K562 (cell line): ENCODE results near the gene ABCC12. TPM values are rescaled to one million over a fixed set of nuclear protein-coding genes. Genes with fewer than 3 reads are reported as not detected.

Experiments used
- ATAC-seq: fragments of 200-7000 bp; cut with Tn5 transposase; 3 replicates; pipeline ENCODE4 v1.9.1; 2020; ENCODE audit warnings: moderate library complexity
- BruUV-seq: library from RNA; stranded (reverse); fragments of 400-500 nt; replicated peaks from 2 replicates; lab custom pipeline; 2021; lab: Mats Ljungman, UMichigan
- CTCF ChIA-PET: fragments of 300-600 bp; formaldehyde crosslinking; extraction: SDS; loops from one replicate; lab custom pipeline; 2021; ENCODE audit warnings: low intra/inter-chr PET ratio; lab: Yijun Ruan, JAX
- POLR2A ChIA-PET: fragments of 300-600, 350-650 bp; sonication (Branson Sonifier 250); formaldehyde crosslinking; extraction: SDS; loops from one replicate; lab custom pipeline; 2021; ENCODE audit warnings: antibody characterized with exemption, inconsistent platforms; lab: Yijun Ruan, JAX
- DNase-seq, 4 experiments: peaks; one replicate each; pipeline versions ENCODE4 v3.0.0 to v3.0.0-alpha.2; 2011 to 2018; ENCODE audit warnings: low spot score in 3 of 4, mixed read lengths in 3 of 4; ENCODE audit errors: extremely low read depth in 1 of 4
- FAIRE-seq: peaks from 2 replicates; lab custom pipeline; 2011; peaks lifted over from hg19 to GRCh38; lab: Jason Lieb, UNC
- H2AFZ ChIP-seq: 2 replicates; pipeline ENCODE4 v1.6.0; 2011; ENCODE audit warnings: low read depth, low read length, control low read depth, inconsistent platforms
- H3K27ac ChIP-seq: fragments of 200-600 bp; 3 replicates; pipeline ENCODE4 v1.8.0; 2011; ENCODE audit warnings: low read depth, mild to moderate bottlenecking, control low read depth, inconsistent platforms, low read length, moderate library complexity, mixed read lengths; ENCODE audit errors: extremely low read depth
- H3K27me3 ChIP-seq, 2 experiments: fragments of 300-600 bp in 1 of 2; 2 replicates in 1 of 2; 3 replicates in 1 of 2; pipeline versions ENCODE4 v1.6.0 to v1.8.0; 2011; ENCODE audit warnings: inconsistent platforms in 2 of 2, low read length in 2 of 2, mild to moderate bottlenecking in 1 of 2, mixed read lengths in 1 of 2, moderate library complexity in 1 of 2; ENCODE audit not compliant: control insufficient read depth in 2 of 2, insufficient read depth in 2 of 2
- H3K36me3 ChIP-seq: fragments of 300-600 bp; 3 replicates; pipeline ENCODE4 v1.8.0; 2011; ENCODE audit warnings: mild to moderate bottlenecking, low read length, inconsistent platforms; ENCODE audit not compliant: control insufficient read depth, insufficient read depth
- H3K4me1 ChIP-seq, 2 experiments: fragments of 200-600 bp in 1 of 2; replicated peaks in 1 of 2; 2 replicates in 1 of 2; 3 replicates in 1 of 2; pipeline versions ENCODE4 v1.5.1 to v1.8.0; 2011; ENCODE audit warnings: inconsistent platforms in 2 of 2, low read length in 2 of 2, mild to moderate bottlenecking in 1 of 2, mixed read lengths in 1 of 2, moderate library complexity in 1 of 2; ENCODE audit not compliant: control insufficient read depth in 2 of 2, insufficient read depth in 2 of 2
- H3K4me2 ChIP-seq: 2 replicates; pipeline ENCODE4 v1.6.1; 2011; ENCODE audit warnings: low read length, control low read depth, inconsistent platforms, mixed read lengths; ENCODE audit not compliant: insufficient read depth
- H3K4me3 ChIP-seq: fragments of 200-600 bp; sonication (generic), shearing (Covaris generic); 2 replicates; pipeline ENCODE4 v1.5.1; 2016; ENCODE audit warnings: control low read depth, inconsistent platforms
- H3K79me2 ChIP-seq: fragments of 200-600 bp; 3 replicates; pipeline ENCODE4 v1.8.0; 2011; ENCODE audit warnings: low read length, inconsistent platforms; ENCODE audit not compliant: control insufficient read depth, insufficient read depth
- H3K9ac ChIP-seq, 2 experiments: 2 replicates each; pipeline versions ENCODE4 v1.6.0 to v1.6.1; 2011; ENCODE audit warnings: low read depth in 2 of 2, low read length in 2 of 2, control low read depth in 1 of 2, inconsistent platforms in 1 of 2, mild to moderate bottlenecking in 1 of 2, mixed read lengths in 1 of 2; ENCODE audit not compliant: insufficient read depth in 1 of 2
- H3K9me1 ChIP-seq: one replicate; pipeline ENCODE4 v1.6.0; 2011; ENCODE audit warnings: inconsistent platforms, mild to moderate bottlenecking, low read length, moderate library complexity; ENCODE audit not compliant: control insufficient read depth, insufficient read depth
- H3K9me3 ChIP-seq: replicated peaks from 2 replicates; pipeline ENCODE4 v1.5.1; 2011; ENCODE audit warnings: low read depth, low read length, inconsistent platforms; ENCODE audit not compliant: control insufficient read depth, insufficient read depth
- H4K20me1 ChIP-seq: replicated peaks from 2 replicates; pipeline ENCODE4 v1.6.1; 2011; ENCODE audit warnings: low read length, inconsistent platforms, mixed read lengths; ENCODE audit not compliant: control insufficient read depth, insufficient read depth
- ARNT ChIP-seq, 2 experiments: fragments of 450-650 bp; IDR thresholded peaks; 2 replicates each; pipeline ENCODE4 v1.6.1; 2016; ENCODE audit warnings: mild to moderate bottlenecking in 1 of 2
- PHF20 ChIP-seq: fragments of 450-650 bp; IDR thresholded peaks from 2 replicates; pipeline ENCODE4 v1.6.1; 2018; ENCODE audit not compliant: partially characterized antibody
- WGBS: fragments of 100-300 bp; shearing (Covaris generic); methylation state at CpG from one replicate; pipeline ENCODE4 v1.1.6; 2016; ENCODE audit warnings: low coverage, mixed read lengths; ENCODE audit not compliant: insufficient coverage; ENCODE audit errors: missing lambda C conversion rate; 5-methylcytosine and 5-hydroxymethylcytosine counted together
- in situ Hi-C: fragments of 300-500 bp; cut with MboI; formaldehyde crosslinking; loops from 4 replicates; pipeline ENCODE4 v1.15.0; 2018; ENCODE audit warnings: inconsistent platforms, mixed read lengths
- intact Hi-C: fragments of 100-400 bp; cut with micrococcal nuclease; formaldehyde crosslinking; loops from 2 replicates; pipeline ENCODE4 v1.14.2; 2022
- polyA plus RNA-seq, 8 experiments: library from polyadenylated mRNA; depleted of rRNA in 4 of 8; stranded (reverse) in 5 of 8; unstranded in 3 of 8; fragments of >200 nt; fragmentation: Nextera tagmentation in 2 of 8; fragmentation: Illumina TruSeq in 1 of 8; extraction: Ambion mirVana in 2 of 8; extraction: Trizol in 1 of 8; gene quantifications; 2 replicates each; pipeline versions ENCODE4 v1.2.1 to v1.2.3, GENCODE V29; 2011 to 2014; ENCODE audit warnings: inconsistent platforms in 1 of 8, missing spikeins in 1 of 8
- total RNA-seq, 7 experiments: library from RNA; depleted of rRNA in 6 of 7; stranded (reverse); fragments of >200 nt in 6 of 7; fragmentation: Illumina TruSeq in 2 of 7; extraction: Trizol in 2 of 7; gene quantifications; 2 replicates each; pipeline versions ENCODE4 v1.2.1 to v1.2.3, GENCODE V29; 2011 to 2021; ENCODE audit warnings: low replicate concordance in 1 of 7
- TF ChIP-seq, protein P1 (sequence below): sonication (generic); formaldehyde crosslinking; IDR thresholded peaks from 2 replicates; pipeline ENCODE4 v1.8.0; 2023; ENCODE audit warnings: missing genetic modification reagents, mild to moderate bottlenecking, borderline replicate concordance
- TF ChIP-seq, protein P2 (sequence below): fragments of 250-450 bp; sonication (Bioruptor Pico); IDR thresholded peaks from 2 replicates; pipeline ENCODE4 v1.4.0; 2020

ABCC12 gene
- total and polyA plus RNA-seq, 9 of the 15 experiments (the other 6 are each of a cell fraction or from before 2014, with no cell fraction given) = not detected

DNA sequence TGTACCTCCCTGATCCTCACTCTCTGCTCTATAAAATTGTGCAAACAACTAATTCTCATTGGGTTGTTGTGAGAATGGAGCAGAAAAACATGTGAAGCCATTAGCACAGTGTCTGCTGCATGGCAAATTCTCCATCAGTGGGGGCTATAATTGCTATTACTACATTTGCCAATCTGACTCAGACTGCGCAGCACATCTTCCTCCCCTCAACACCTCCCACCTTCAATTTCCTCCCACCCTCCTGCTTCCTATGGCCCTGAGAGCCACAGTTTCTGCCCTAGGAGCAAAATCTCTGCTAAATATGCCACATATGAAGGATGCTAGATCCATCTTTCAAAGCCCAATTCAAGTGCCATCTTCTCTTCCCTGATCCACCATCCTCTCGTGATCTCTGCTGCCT, 37.0 kb downstream of the ABCC12 start:
- Histone ChIP-seq H3K4me1 (peaks cover 10 to 12% of the 10 kb centered on the region in 2 experiments; a peak in 3 of 5 replicates), H3K9ac (no peak overlapping the region), H3K27ac (no peak overlapping the region), H3K4me3 (no peak overlapping the region), H3K9me3 (no peaks in the 10 kb centered on the region), H3K79me2 (no peaks in the 10 kb centered on the region), H3K27me3 (peaks cover 0 to 24% of the 10 kb centered on the region in 2 experiments; a peak in 1 of 5 replicates), H3K9me1 (no peaks in the 10 kb centered on the region), H2AFZ (no peak overlapping the region), H4K20me1 (0 out of 2 replicates have a peak, but pooled peaks cover 2% of the 10 kb centered on the region), H3K4me2 (no peak overlapping the region), H3K36me3 (no peaks in the 10 kb centered on the region)
- DNase-seq (no peak), FAIRE-seq (no peak), ATAC-seq (no peak)
- intact Hi-C loops (loop anchor here (2.0 kb wide), 1 partner anchor 38 kb away; no protein-coding TSS in a partner anchor), in situ Hi-C loops (no loop called here)
- WGBS = 25% methylated on average over 2 of the region's 2 CpGs
- no TSS peak for BruUV-seq
- CTCF ChIA-PET = interaction anchor here (0.5 kb wide), 1 partner anchor 972 kb away, joined by 3 read pairs; no protein-coding TSS in a partner anchor
- POLR2A ChIA-PET = interaction anchor here (0.6 kb wide), 1 partner anchor 232 kb away, joined by 3 read pairs; no protein-coding TSS in a partner anchor
- TF ChIP-seq ARNT (IDR thresholded peaks at IDR 0.05) (no peak), PHF20 (no peak)
- TF ChIP-seq, protein P1, sequence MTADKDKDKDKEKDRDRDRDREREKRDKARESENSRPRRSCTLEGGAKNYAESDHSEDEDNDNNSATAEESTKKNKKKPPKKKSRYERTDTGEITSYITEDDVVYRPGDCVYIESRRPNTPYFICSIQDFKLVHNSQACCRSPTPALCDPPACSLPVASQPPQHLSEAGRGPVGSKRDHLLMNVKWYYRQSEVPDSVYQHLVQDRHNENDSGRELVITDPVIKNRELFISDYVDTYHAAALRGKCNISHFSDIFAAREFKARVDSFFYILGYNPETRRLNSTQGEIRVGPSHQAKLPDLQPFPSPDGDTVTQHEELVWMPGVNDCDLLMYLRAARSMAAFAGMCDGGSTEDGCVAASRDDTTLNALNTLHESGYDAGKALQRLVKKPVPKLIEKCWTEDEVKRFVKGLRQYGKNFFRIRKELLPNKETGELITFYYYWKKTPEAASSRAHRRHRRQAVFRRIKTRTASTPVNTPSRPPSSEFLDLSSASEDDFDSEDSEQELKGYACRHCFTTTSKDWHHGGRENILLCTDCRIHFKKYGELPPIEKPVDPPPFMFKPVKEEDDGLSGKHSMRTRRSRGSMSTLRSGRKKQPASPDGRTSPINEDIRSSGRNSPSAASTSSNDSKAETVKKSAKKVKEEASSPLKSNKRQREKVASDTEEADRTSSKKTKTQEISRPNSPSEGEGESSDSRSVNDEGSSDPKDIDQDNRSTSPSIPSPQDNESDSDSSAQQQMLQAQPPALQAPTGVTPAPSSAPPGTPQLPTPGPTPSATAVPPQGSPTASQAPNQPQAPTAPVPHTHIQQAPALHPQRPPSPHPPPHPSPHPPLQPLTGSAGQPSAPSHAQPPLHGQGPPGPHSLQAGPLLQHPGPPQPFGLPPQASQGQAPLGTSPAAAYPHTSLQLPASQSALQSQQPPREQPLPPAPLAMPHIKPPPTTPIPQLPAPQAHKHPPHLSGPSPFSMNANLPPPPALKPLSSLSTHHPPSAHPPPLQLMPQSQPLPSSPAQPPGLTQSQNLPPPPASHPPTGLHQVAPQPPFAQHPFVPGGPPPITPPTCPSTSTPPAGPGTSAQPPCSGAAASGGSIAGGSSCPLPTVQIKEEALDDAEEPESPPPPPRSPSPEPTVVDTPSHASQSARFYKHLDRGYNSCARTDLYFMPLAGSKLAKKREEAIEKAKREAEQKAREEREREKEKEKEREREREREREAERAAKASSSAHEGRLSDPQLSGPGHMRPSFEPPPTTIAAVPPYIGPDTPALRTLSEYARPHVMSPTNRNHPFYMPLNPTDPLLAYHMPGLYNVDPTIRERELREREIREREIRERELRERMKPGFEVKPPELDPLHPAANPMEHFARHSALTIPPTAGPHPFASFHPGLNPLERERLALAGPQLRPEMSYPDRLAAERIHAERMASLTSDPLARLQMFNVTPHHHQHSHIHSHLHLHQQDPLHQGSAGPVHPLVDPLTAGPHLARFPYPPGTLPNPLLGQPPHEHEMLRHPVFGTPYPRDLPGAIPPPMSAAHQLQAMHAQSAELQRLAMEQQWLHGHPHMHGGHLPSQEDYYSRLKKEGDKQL = no peak
- TF ChIP-seq, protein P2, sequence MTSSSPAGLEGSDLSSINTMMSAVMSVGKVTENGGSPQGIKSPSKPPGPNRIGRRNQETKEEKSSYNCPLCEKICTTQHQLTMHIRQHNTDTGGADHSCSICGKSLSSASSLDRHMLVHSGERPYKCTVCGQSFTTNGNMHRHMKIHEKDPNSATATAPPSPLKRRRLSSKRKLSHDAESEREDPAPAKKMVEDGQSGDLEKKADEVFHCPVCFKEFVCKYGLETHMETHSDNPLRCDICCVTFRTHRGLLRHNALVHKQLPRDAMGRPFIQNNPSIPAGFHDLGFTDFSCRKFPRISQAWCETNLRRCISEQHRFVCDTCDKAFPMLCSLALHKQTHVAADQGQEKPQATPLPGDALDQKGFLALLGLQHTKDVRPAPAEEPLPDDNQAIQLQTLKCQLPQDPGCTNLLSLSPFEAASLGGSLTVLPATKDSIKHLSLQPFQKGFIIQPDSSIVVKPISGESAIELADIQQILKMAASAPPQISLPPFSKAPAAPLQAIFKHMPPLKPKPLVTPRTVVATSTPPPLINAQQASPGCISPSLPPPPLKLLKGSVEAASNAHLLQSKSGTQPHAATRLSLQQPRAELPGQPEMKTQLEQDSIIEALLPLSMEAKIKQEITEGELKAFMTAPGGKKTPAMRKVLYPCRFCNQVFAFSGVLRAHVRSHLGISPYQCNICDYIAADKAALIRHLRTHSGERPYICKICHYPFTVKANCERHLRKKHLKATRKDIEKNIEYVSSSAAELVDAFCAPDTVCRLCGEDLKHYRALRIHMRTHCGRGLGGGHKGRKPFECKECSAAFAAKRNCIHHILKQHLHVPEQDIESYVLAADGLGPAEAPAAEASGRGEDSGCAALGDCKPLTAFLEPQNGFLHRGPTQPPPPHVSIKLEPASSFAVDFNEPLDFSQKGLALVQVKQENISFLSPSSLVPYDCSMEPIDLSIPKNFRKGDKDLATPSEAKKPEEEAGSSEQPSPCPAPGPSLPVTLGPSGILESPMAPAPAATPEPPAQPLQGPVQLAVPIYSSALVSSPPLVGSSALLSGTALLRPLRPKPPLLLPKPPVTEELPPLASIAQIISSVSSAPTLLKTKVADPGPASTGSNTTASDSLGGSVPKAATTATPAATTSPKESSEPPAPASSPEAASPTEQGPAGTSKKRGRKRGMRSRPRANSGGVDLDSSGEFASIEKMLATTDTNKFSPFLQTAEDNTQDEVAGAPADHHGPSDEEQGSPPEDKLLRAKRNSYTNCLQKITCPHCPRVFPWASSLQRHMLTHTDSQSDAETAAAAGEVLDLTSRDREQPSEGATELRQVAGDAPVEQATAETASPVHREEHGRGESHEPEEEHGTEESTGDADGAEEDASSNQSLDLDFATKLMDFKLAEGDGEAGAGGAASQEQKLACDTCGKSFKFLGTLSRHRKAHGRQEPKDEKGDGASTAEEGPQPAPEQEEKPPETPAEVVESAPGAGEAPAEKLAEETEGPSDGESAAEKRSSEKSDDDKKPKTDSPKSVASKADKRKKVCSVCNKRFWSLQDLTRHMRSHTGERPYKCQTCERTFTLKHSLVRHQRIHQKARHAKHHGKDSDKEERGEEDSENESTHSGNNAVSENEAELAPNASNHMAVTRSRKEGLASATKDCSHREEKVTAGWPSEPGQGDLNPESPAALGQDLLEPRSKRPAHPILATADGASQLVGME = no peak
